HepG2 (cell line): ENCODE results near the gene DPP7. TPM values are rescaled to one million over a fixed set of nuclear protein-coding genes. Genes with fewer than 3 reads are reported as not detected.

Experiments
- MYNN ChIP-seq: sonication (generic); formaldehyde crosslinking; IDR thresholded peaks from 2 replicates; pipeline ENCODE4 v1.4.0; 2020; ENCODE audit warnings: mild to moderate bottlenecking, low read depth, missing genetic modification reagents
- NFYC ChIP-seq: IDR thresholded peaks from 2 replicates; pipeline ENCODE4 v1.6.1; 2016; ENCODE audit warnings: missing genetic modification reagents, missing compliant biosample characterization
- RBAK ChIP-seq: sonication (generic); formaldehyde crosslinking; IDR thresholded peaks from 2 replicates; pipeline ENCODE4 v1.5.1; 2020; ENCODE audit warnings: mild to moderate bottlenecking, missing genetic modification reagents
- THAP11 ChIP-seq: IDR thresholded peaks from 2 replicates; pipeline ENCODE4 v1.6.1; 2016; ENCODE audit warnings: missing biosample characterization, missing genetic modification reagents
- UBTF ChIP-seq: sonication (generic); formaldehyde crosslinking; IDR thresholded peaks from 2 replicates; pipeline ENCODE4 v1.4.0; 2020; ENCODE audit warnings: mild to moderate bottlenecking, missing genetic modification reagents
- YY1 ChIP-seq: IDR thresholded peaks from 2 replicates; pipeline ENCODE4 v1.6.1; 2011; ENCODE audit warnings: low read length, low read depth, moderate library complexity, mild to moderate bottlenecking; ENCODE audit not compliant: insufficient read depth, insufficient replicate concordance
- ZFP91 ChIP-seq: sonication (generic); formaldehyde crosslinking; IDR thresholded peaks from 2 replicates; pipeline ENCODE4 v1.9.0; 2022; ENCODE audit warnings: missing genetic modification reagents, mild to moderate bottlenecking, borderline replicate concordance
- ZNF614 ChIP-seq: IDR thresholded peaks from 2 replicates; pipeline ENCODE4 v1.6.1; 2018; ENCODE audit warnings: missing biosample characterization, missing genetic modification reagents, inconsistent platforms, borderline replicate concordance
- ZNF737 ChIP-seq: sonication (generic); formaldehyde crosslinking; IDR thresholded peaks from 2 replicates; pipeline ENCODE4 v1.5.0; 2020; ENCODE audit warnings: missing genetic modification reagents, mild to moderate bottlenecking, borderline replicate concordance
- polyA plus RNA-seq, 8 experiments: library from polyadenylated mRNA; depleted of rRNA in 3 of 8; stranded (reverse) in 7 of 8; unstranded in 1 of 8; fragments of >200 nt; fragmentation: Illumina TruSeq in 4 of 8; extraction: Trizol in 4 of 8; gene quantifications; 2 replicates each; pipeline versions ENCODE4 v1.2.1 to v1.2.3, GENCODE V29; 2011 to 2016; ENCODE audit warnings: low read depth in 4 of 8, missing spikeins in 1 of 8, mixed read lengths in 1 of 8; ENCODE audit not compliant: insufficient read depth in 1 of 8
- total RNA-seq, 5 experiments: library from RNA; depleted of rRNA; stranded (reverse); fragments of >200 nt; fragmentation: Illumina TruSeq; extraction: Trizol; gene quantifications; 2 replicates each; pipeline ENCODE4 v1.2.3, GENCODE V29; 2016; ENCODE audit warnings: low read depth in 1 of 5
- TF ChIP-seq, protein P1 (sequence below): fragments of 450-650 bp; IDR thresholded peaks from 2 replicates; pipeline ENCODE4 v1.6.1; 2017
- TF ChIP-seq, protein P2 (sequence below): sonication (generic); formaldehyde crosslinking; IDR thresholded peaks from 2 replicates; pipeline ENCODE4 v1.8.1; 2023; ENCODE audit warnings: mild to moderate bottlenecking, missing genetic modification reagents
- TF ChIP-seq, protein P3 (sequence below): conservative IDR thresholded peaks from 2 replicates; pipeline ENCODE4 v1.6.1; 2018; ENCODE audit warnings: missing genetic modification reagents

Gene DPP7
- total and polyA plus RNA-seq, 2 of the 13 experiments (the other 11 are each of a cell fraction or from before 2014, with no cell fraction given) = 1.2 to 4.5 TPM

DNA sequence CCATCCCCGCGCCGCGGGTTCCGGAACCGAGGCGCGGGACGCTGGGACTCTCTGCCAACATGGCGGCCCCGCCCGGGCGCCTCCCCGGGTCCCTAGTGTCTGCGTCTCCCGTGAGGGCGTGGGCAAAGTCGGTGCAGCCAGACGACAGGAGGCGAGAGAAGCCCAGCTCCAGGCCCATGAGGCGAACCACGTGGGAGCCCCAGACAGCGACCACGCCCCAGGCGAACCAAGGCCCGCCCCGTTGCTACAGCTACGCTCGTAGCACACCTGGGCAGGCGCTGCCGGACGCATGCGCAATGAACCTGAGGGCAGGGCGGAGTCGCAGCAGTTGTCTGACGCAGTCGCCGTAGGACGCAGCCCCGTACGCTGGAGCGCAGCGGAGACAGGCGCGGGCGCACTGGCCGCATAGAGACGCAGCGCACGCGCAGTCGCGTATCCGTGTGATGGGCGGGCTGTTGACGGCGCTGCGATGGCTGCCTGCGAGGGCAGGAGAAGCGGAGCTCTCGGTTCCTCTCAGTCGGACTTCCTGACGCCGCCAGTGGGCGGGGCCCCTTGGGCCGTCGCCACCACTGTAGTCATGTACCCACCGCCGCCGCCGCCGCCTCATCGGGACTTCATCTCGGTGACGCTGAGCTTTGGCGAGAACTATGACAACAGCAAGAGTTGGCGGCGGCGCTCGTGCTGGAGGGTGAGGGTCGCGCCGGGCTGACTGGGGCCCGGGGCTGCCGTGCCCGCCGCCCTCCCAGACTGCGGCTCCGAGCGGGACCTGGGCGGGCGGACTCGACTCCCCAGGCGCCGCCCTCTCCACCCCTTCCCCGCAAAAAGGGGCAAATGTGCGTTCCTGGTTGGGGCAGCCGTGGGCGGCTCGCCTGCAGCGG is 27.8 kb downstream of the DPP7 start, which contains the start of gene MAN1B1 (continued):
- TF ChIP-seq NFYC (CRISPR knock-in tag) = no peak
- peak; percentile 90 for TF ChIP-seq THAP11 (CRISPR knock-in tag)
- TF ChIP-seq, protein P1, sequence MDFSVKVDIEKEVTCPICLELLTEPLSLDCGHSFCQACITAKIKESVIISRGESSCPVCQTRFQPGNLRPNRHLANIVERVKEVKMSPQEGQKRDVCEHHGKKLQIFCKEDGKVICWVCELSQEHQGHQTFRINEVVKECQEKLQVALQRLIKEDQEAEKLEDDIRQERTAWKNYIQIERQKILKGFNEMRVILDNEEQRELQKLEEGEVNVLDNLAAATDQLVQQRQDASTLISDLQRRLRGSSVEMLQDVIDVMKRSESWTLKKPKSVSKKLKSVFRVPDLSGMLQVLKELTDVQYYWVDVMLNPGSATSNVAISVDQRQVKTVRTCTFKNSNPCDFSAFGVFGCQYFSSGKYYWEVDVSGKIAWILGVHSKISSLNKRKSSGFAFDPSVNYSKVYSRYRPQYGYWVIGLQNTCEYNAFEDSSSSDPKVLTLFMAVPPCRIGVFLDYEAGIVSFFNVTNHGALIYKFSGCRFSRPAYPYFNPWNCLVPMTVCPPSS = no peak
- TF ChIP-seq, protein P2, sequence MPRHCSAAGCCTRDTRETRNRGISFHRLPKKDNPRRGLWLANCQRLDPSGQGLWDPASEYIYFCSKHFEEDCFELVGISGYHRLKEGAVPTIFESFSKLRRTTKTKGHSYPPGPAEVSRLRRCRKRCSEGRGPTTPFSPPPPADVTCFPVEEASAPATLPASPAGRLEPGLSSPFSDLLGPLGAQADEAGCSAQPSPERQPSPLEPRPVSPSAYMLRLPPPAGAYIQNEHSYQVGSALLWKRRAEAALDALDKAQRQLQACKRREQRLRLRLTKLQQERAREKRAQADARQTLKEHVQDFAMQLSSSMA (CRISPR knock-in tag) = 0 out of 2 replicates have a peak, but pooled peaks have one; percentile 51
- TF ChIP-seq, protein P3, sequence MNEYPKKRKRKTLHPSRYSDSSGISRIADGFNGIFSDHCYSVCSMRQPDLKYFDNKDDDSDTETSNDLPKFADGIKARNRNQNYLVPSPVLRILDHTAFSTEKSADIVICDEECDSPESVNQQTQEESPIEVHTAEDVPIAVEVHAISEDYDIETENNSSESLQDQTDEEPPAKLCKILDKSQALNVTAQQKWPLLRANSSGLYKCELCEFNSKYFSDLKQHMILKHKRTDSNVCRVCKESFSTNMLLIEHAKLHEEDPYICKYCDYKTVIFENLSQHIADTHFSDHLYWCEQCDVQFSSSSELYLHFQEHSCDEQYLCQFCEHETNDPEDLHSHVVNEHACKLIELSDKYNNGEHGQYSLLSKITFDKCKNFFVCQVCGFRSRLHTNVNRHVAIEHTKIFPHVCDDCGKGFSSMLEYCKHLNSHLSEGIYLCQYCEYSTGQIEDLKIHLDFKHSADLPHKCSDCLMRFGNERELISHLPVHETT (CRISPR knock-in tag) = peak; percentile 33; the same call in 1 of the 2 replicates
- peak; percentile 13; the same call in 1 of the 2 replicates for TF ChIP-seq MYNN (CRISPR knock-in tag)
- TF ChIP-seq ZFP91 (CRISPR knock-in tag) = peak; percentile 84
- TF ChIP-seq YY1 = peak; percentile 90
- TF ChIP-seq UBTF = peak; percentile 86
- TF ChIP-seq RBAK = no peak
- TF ChIP-seq ZNF737 (CRISPR knock-in tag) = no peak
- peak; percentile 51; the same call in 1 of the 2 replicates for TF ChIP-seq ZNF614 (CRISPR knock-in tag)
